Naive B cell (primary cell): ENCODE measurements around the gene CTSH. TPM values are rescaled to one million over a fixed set of nuclear protein-coding genes. Genes with fewer than 3 reads are reported as not detected.
"Not testable (repeated sequence)": the region's sequence is repeated elsewhere in the genome, so short reads cannot be mapped to it uniquely, and the experiment has no call there.

Source experiments
- ATAC-seq, 2 donors: fragments of 150-1000 bp; cut with Tn5 transposase; 2 replicates each; pipeline ENCODE4 v1.10.0; 2021; ENCODE audit warnings: low read depth in 2 of 2, mild to moderate bottlenecking in 2 of 2, moderate library complexity in 2 of 2
- DNase-seq: peaks from one replicate; pipeline ENCODE4 v3.0.0; 2022
- H3K27ac Mint-ChIP-seq, 6 donors: one replicate each; pipeline ENCODE4 v1.8.0; 2020 to 2022; ENCODE audit warnings: mild to moderate bottlenecking in 6 of 6, mixed read lengths in 6 of 6, moderate library complexity in 5 of 6, inconsistent platforms in 2 of 6
- H3K27me3 Mint-ChIP-seq, 3 donors: one replicate each; pipeline ENCODE4 v1.8.0; 2021 to 2022; ENCODE audit warnings: mixed read lengths in 3 of 3, mild to moderate bottlenecking in 1 of 3
- H3K36me3 Mint-ChIP-seq, 2 donors: one replicate each; pipeline ENCODE4 v1.8.0; 2020 to 2022; ENCODE audit warnings: mixed read lengths in 2 of 2, inconsistent platforms in 1 of 2, mild to moderate bottlenecking in 1 of 2
- H3K4me1 Mint-ChIP-seq, 3 donors: one replicate each; pipeline ENCODE4 v1.8.0; 2020 to 2022; ENCODE audit warnings: mixed read lengths in 3 of 3, inconsistent platforms in 1 of 3, mild to moderate bottlenecking in 1 of 3, moderate library complexity in 1 of 3
- H3K4me3 Mint-ChIP-seq, 8 donors: one replicate each; pipeline ENCODE4 v1.8.0; 2020 to 2022; ENCODE audit warnings: mild to moderate bottlenecking in 8 of 8, mixed read lengths in 8 of 8, moderate library complexity in 8 of 8, inconsistent platforms in 2 of 8
- H3K9me3 Mint-ChIP-seq, 7 donors: one replicate each; pipeline ENCODE4 v1.8.0; 2020 to 2022; ENCODE audit warnings: mixed read lengths in 7 of 7, mild to moderate bottlenecking in 5 of 7, inconsistent platforms in 2 of 7, moderate library complexity in 1 of 7
- polyA plus RNA-seq, 6 donors: library from polyadenylated mRNA; unstranded; fragments of 300-500 nt; fragmentation: Illumina TruSeq; gene quantifications; one replicate each; pipeline ENCODE4 v1.2.3, GENCODE V29; 2021; ENCODE audit warnings: low read depth in 6 of 6

The CTSH gene
- polyA plus RNA-seq, 6 donors from 2014 or later: 260 to 480 (median 378) TPM

- not testable (repeated sequence) for H3K9me3 Mint-ChIP-seq, H3K4me1 Mint-ChIP-seq, H3K4me3 Mint-ChIP-seq, H3K27me3 Mint-ChIP-seq, ATAC-seq, DNase-seq
- Mint-ChIP-seq H3K36me3 (peaks cover 9 to 34% of the 10 kb centered on the region in 2 donors), H3K27ac (peak overlapping the region in 4 of 6 donors; percentile 6 to 82 (median 24))
Observed at GRCh38 chr15:78900819-78901533, 43.9 kb downstream of the CTSH start.

- Mint-ChIP-seq H3K4me1 (peaks cover 0 to 10% (median 5%) of the 10 kb centered on the region in 3 donors), H3K27me3 (no peaks in the 10 kb centered on the region), H3K36me3 (peaks cover 21 to 36% of the 10 kb centered on the region in 2 donors)
Observed at GRCh38 chr15:78898540-78898939, 46.3 kb downstream of the CTSH start.

GRCh38 chr15:78895471-78895870 is 49.4 kb downstream of the CTSH start:
- Mint-ChIP-seq H3K27ac (peak overlapping the region in 1 of 6 donors; percentile 53), H3K27me3 (no peaks in the 10 kb centered on the region), H3K4me3 (peak overlapping the region in 1 of 8 donors; percentile 4), H3K4me1 (peaks cover 0 to 8% (median 4%) of the 10 kb centered on the region in 3 donors), H3K36me3 (peaks cover 12 to 43% of the 10 kb centered on the region in 2 donors), H3K9me3 (no peaks in the 10 kb centered on the region)
- DNase-seq: no peak
- no peak for ATAC-seq

More at GRCh38 chr15:78898540-78898939, 46.3 kb downstream of the CTSH start:
- ATAC-seq (no peak), DNase-seq (no peak)
- Mint-ChIP-seq H3K27ac (peak overlapping the region in 2 of 6 donors; percentile 75), H3K9me3 (no peaks in the 10 kb centered on the region), H3K4me3 (no peak overlapping the region)

DNA sequence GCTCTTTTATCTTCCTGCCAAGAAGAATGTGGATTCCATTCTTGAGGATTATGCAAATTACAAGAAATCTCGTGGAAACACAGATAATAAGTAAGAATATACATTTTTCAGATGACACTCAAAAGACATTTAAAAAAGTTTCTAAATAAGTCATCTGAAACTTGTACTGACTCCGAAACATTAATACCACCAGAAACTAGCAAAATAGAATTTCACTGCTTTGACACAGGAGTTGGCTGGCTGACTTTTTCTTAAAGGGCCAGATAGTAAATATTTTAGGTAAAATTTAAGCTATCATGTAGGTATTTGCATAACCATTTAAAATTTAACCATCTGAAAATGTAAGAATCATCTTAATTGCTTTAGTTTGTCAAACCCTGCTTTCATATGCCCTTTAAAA is 51.3 kb downstream of the CTSH start:
- Mint-ChIP-seq H3K36me3 (peaks cover 12 to 33% of the 10 kb centered on the region in 2 donors), H3K27ac (peak overlapping the region in 1 of 6 donors; percentile 16), H3K4me3 (no peak overlapping the region), H3K9me3 (no peaks in the 10 kb centered on the region), H3K27me3 (no peaks in the 10 kb centered on the region), H3K4me1 (peaks cover 0 to 8% (median 4%) of the 10 kb centered on the region in 3 donors)
- DNase-seq (no peak), ATAC-seq (no peak)

GRCh38 chr15:78889000-78889399 is 55.8 kb downstream of the CTSH start:
- DNase-seq: no peak
- no peak for ATAC-seq
- H3K4me3 Mint-ChIP-seq: no peak overlapping the region
- peaks cover 0 to 8% (median 4%) of the 10 kb centered on the region in 3 donors for H3K4me1 Mint-ChIP-seq
- no peaks in the 10 kb centered on the region for H3K9me3 Mint-ChIP-seq
- H3K27ac Mint-ChIP-seq: no peak overlapping the region
- H3K27me3 Mint-ChIP-seq: no peaks in the 10 kb centered on the region
- H3K36me3 Mint-ChIP-seq: peaks cover 7 to 26% of the 10 kb centered on the region in 2 donors

DNA sequence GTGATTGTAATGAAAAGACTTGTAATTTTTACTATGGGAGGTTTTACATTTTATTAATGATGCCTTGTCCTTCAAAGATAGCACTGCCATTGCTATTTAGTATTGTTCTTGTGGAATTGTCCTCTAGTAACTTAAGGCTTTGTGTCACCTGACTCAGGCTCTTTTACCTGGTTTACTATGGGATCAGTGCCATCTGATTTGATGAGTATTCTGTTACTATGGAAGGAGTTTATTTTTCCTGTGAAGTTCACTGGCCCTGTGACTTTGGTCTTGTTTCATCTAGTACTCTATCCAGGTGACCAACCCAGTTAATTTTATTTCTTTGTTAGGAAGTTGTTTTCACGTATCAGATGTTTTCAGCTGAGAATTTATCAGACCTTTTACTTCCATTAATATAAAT is 63.2 kb downstream of the CTSH start:
- Mint-ChIP-seq H3K36me3 (peaks cover under 1 to 19% of the 10 kb centered on the region in 2 donors), H3K27me3 (no peaks in the 10 kb centered on the region), H3K4me3 (no peak overlapping the region), H3K9me3 (no peaks in the 10 kb centered on the region), H3K4me1 (peaks cover 23 to 42% (median 34%) of the 10 kb centered on the region in 3 donors), H3K27ac (peak overlapping the region in 2 of 6 donors; percentile 57 to 66)
- ATAC-seq (no peak), DNase-seq (no peak)

DNA sequence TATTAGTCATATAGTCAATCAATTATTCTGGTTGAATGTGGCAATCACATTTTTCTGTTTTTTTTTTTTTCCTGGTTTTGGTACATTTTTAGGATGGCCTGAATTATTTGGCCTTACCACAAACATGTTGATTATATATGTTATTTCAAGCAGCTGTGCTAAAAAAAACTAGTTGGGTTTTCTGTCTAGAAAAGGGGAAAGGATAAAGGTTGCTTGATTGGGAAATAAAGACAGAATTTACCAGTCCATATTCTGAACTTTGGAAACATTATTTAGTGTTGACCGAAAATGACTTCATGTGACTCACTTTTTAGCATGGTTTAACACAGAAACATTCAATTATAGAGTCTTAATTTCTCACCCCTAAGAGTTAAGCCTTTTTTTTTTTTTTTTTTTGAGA is 64.0 kb downstream of the CTSH start:
- Mint-ChIP-seq H3K36me3 (peaks cover 0 to 13% of the 10 kb centered on the region in 2 donors), H3K27me3 (no peaks in the 10 kb centered on the region), H3K27ac (peak overlapping the region in 1 of 6 donors; percentile 79), H3K4me3 (no peak overlapping the region), H3K9me3 (no peaks in the 10 kb centered on the region), H3K4me1 (peaks cover 24 to 50% (median 36%) of the 10 kb centered on the region in 3 donors)
- no peak for ATAC-seq
- no peak for DNase-seq

- Mint-ChIP-seq H3K4me1 (peaks cover 29 to 57% (median 42%) of the 10 kb centered on the region in 3 donors), H3K4me3 (no peak overlapping the region), H3K27me3 (no peaks in the 10 kb centered on the region), H3K36me3 (peaks cover 0 to 12% of the 10 kb centered on the region in 2 donors), H3K9me3 (no peaks in the 10 kb centered on the region), H3K27ac (no peak overlapping the region)
- ATAC-seq (no peak), DNase-seq (no peak)
Observed at GRCh38 chr15:78880242-78880533, 64.7 kb downstream of the CTSH start.

GRCh38 chr15:78879517-78880241 is 65.2 kb downstream of the CTSH start:
- Mint-ChIP-seq H3K4me1 (peaks cover 34 to 62% (median 47%) of the 10 kb centered on the region in 3 donors), H3K4me3 (no peak overlapping the region), H3K36me3 (peaks cover 0 to 12% of the 10 kb centered on the region in 2 donors)

DNA sequence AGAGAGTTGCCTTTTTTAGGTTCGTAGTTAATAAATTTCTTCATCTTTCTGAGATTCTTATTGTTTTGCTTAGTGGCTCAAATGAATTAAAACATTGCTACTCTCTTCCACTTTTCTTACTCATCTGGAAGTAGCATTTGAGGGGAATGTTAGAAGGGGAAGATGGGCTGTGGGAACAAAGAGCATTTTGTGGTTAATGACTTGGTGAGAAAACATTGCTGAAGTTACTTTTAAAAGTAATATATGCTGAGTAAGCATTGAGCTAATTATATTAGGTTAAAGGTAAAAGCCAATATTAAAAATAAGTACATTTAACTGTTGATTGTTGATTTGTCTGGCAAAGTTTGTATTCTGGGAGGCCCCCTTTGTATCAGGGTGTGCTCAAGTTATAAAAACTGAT is 66.5 kb downstream of the CTSH start:
- H3K27ac Mint-ChIP-seq: peak overlapping the region in 1 of 6 donors; percentile 26
- H3K4me3 Mint-ChIP-seq: peak overlapping the region in 4 of 8 donors; percentile 40 to 60 (median 46)
- DNase-seq (no peak), ATAC-seq (no peak)
- H3K9me3 Mint-ChIP-seq: no peaks in the 10 kb centered on the region
- no peaks in the 10 kb centered on the region for H3K27me3 Mint-ChIP-seq
- H3K36me3 Mint-ChIP-seq: peaks cover 2 to 8% of the 10 kb centered on the region in 2 donors
- H3K4me1 Mint-ChIP-seq: peaks cover 46 to 69% (median 53%) of the 10 kb centered on the region in 3 donors

More at GRCh38 chr15:78879517-78880241, 65.2 kb downstream of the CTSH start:
- DNase-seq (no peak), ATAC-seq (no peak)
- Mint-ChIP-seq H3K27ac (peak overlapping the region in 1 of 6 donors; percentile 21), H3K9me3 (no peaks in the 10 kb centered on the region), H3K27me3 (no peaks in the 10 kb centered on the region)

DNA sequence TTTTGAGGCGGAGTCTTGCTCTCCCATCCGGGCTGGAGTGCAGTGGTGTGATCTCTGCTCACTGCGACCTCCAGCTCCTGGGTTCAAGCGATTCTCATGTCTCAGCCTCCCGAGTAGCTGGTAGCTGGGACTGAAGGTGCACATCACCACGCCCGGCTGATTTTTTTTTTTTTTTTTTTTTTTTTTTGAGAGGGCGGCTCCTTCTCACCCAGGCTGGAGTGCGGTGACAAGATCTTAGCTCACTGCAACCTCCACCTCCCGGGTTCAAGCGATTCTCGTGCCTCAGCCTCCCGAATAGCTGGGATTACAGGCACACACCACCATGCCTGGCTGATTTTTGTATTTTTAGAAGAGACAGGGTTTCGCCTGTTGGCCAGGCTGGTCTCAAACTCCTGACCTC is 67.9 kb downstream of the CTSH start:
- peaks cover 40 to 71% (median 57%) of the 10 kb centered on the region in 3 donors for H3K4me1 Mint-ChIP-seq
- H3K4me3 Mint-ChIP-seq: peak overlapping the region in 3 of 8 donors; percentile 40 to 97 (median 72)
- ATAC-seq, H3K9me3 Mint-ChIP-seq, DNase-seq, H3K27me3 Mint-ChIP-seq: not testable (repeated sequence)
- H3K27ac Mint-ChIP-seq: peak overlapping the region in 2 of 6 donors; percentile 19 to 36
- H3K36me3 Mint-ChIP-seq: peaks cover 8 to 11% of the 10 kb centered on the region in 2 donors

GRCh38 chr15:78875107-78875914 is 69.5 kb downstream of the CTSH start:
- DNase-seq (no peak), ATAC-seq (no peak)
- H3K4me1 Mint-ChIP-seq: peaks cover 36 to 68% (median 60%) of the 10 kb centered on the region in 3 donors
- peaks cover 0 to 11% of the 10 kb centered on the region in 2 donors for H3K36me3 Mint-ChIP-seq
- H3K27ac Mint-ChIP-seq: peak overlapping the region in 5 of 6 donors; percentile 57 to 100 (median 100)
- H3K27me3 Mint-ChIP-seq: no peaks in the 10 kb centered on the region
- H3K4me3 Mint-ChIP-seq: peak overlapping the region; percentile 96 to 100 (median 99)
- no peaks in the 10 kb centered on the region for H3K9me3 Mint-ChIP-seq
